CD8-positive, alpha-beta memory T cell (primary cell): Measurements from ENCODE around the gene CIDEC. TPM values are rescaled to one million over a fixed set of nuclear protein-coding genes. Genes with fewer than 3 reads are reported as not detected.
"Not testable (repeated sequence)": the region's sequence is repeated elsewhere in the genome, so short reads cannot be mapped to it uniquely, and the experiment has no call there.

Experiments used
- CTCF ChIA-PET: fragments of 350-600 bp; sonication (Branson Sonifier 250); formaldehyde crosslinking; loops from one replicate; lab custom pipeline; 2021; ENCODE audit warnings: antibody characterized with exemption; lab: Charles Lee
- POLR2A ChIA-PET: fragments of 350-600 bp; sonication (Branson Sonifier 250); formaldehyde crosslinking; loops from one replicate; lab custom pipeline; 2021; ENCODE audit warnings: antibody characterized with exemption; lab: Charles Lee
- DNase-seq, 5 donors: peaks; one replicate each; pipeline versions ENCODE4 v3.0.0 to v3.0.0-alpha.2; 2020 to 2022; ENCODE audit warnings: mixed read lengths in 1 of 5
- H3K27ac ChIP-seq: one replicate; pipeline ENCODE4 v1.7.0; 2013; ENCODE audit warnings: low read depth, mild to moderate bottlenecking, low read length, moderate library complexity
- H3K27me3 ChIP-seq: 2 replicates; pipeline ENCODE4 v1.7.0; 2013; ENCODE audit warnings: low read length, mild to moderate bottlenecking; ENCODE audit not compliant: insufficient read depth, poor library complexity, severe bottlenecking
- H3K36me3 ChIP-seq: 2 replicates; pipeline ENCODE4 v1.7.0; 2013; ENCODE audit warnings: mild to moderate bottlenecking, low read length, moderate library complexity; ENCODE audit not compliant: insufficient read depth
- H3K4me1 ChIP-seq: 2 replicates; pipeline ENCODE4 v1.7.0; 2013; ENCODE audit warnings: mild to moderate bottlenecking, low read length, moderate library complexity; ENCODE audit not compliant: insufficient read depth
- H3K4me3 ChIP-seq: 2 replicates; pipeline ENCODE4 v1.7.0; 2013; ENCODE audit warnings: mild to moderate bottlenecking, low read length
- H3K9me3 ChIP-seq: 2 replicates; pipeline ENCODE4 v1.7.0; 2013; ENCODE audit warnings: mild to moderate bottlenecking, low read length
- H3K27ac Mint-ChIP-seq, 8 donors: one replicate each; pipeline ENCODE4 v1.8.0; 2020 to 2021; ENCODE audit warnings: mixed read lengths in 8 of 8, mild to moderate bottlenecking in 6 of 8, inconsistent platforms in 3 of 8, moderate library complexity in 3 of 8
- H3K27me3 Mint-ChIP-seq, 2 donors: one replicate each; pipeline ENCODE4 v1.8.0; 2020 to 2021; ENCODE audit warnings: mixed read lengths in 2 of 2, mild to moderate bottlenecking in 1 of 2, moderate library complexity in 1 of 2
- H3K36me3 Mint-ChIP-seq, 3 donors: one replicate each; pipeline ENCODE4 v1.8.0; 2020 to 2021; ENCODE audit warnings: mixed read lengths in 3 of 3, inconsistent platforms in 1 of 3, mild to moderate bottlenecking in 1 of 3
- H3K4me1 Mint-ChIP-seq, 3 donors: one replicate each; pipeline ENCODE4 v1.8.0; 2020 to 2021; ENCODE audit warnings: mixed read lengths in 3 of 3, inconsistent platforms in 1 of 3, mild to moderate bottlenecking in 1 of 3
- H3K4me3 Mint-ChIP-seq, 7 donors: one replicate each; pipeline ENCODE4 v1.8.0; 2020 to 2021; ENCODE audit warnings: mixed read lengths in 7 of 7, mild to moderate bottlenecking in 6 of 7, moderate library complexity in 4 of 7, inconsistent platforms in 2 of 7
- H3K9me3 Mint-ChIP-seq, 5 donors: one replicate each; pipeline ENCODE4 v1.8.0; 2020 to 2022; ENCODE audit warnings: mixed read lengths in 5 of 5, mild to moderate bottlenecking in 3 of 5, moderate library complexity in 2 of 5, inconsistent platforms in 1 of 5
- polyA plus RNA-seq: library from polyadenylated mRNA; unstranded; fragments of 300-500 nt; fragmentation: Illumina TruSeq; gene quantifications from one replicate; pipeline ENCODE4 v1.2.3, GENCODE V29; 2021
- total RNA-seq, 2 experiments: library from RNA; stranded (reverse); gene quantifications; one replicate each; pipeline ENCODE4 v1.2.3, GENCODE V29; 2021

The CIDEC gene
- total and polyA plus RNA-seq, 3 experiments from 2014 or later: not detected

DNA sequence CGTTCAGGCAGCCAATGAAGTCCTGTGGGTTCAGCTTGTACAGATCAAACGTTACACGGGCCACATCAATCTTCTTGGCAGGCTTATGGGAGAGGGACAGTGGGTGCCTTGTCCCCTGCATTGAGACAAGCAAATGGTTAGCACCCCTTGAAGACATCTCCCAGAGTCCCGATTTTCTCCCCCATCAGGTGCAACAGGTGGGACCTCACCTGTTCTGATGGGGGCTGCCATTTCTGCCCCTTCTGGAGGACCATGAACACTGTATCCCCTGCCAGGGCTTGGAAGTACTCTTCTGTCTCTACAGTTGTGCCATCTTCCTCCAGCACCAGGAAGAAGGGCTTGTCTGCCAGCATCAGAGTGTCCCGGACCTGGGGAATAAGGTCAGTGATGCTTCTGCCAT, 10.1 kb downstream of the CIDEC start:
- Mint-ChIP-seq H3K27ac (no peak overlapping the region), H3K4me1 (no peaks in the 10 kb centered on the region), H3K9me3 (no peaks in the 10 kb centered on the region), H3K36me3 (no peaks in the 10 kb centered on the region), H3K4me3 (no peak overlapping the region), H3K27me3 (peaks cover 0 to 2% of the 10 kb centered on the region in 2 donors)
- H3K27me3 ChIP-seq: no peaks in the 10 kb centered on the region
- POLR2A ChIA-PET: no interaction called here
- no peaks in the 10 kb centered on the region for H3K9me3 ChIP-seq
- DNase-seq: no peak
- H3K36me3 ChIP-seq: no peaks in the 10 kb centered on the region
- no peaks in the 10 kb centered on the region for H3K4me1 ChIP-seq
- CTCF ChIA-PET: no interaction called here
- no peak overlapping the region for H3K4me3 ChIP-seq
- no peak overlapping the region for H3K27ac ChIP-seq

- H3K4me3 Mint-ChIP-seq: no peak overlapping the region
- Histone ChIP-seq H3K27ac (no peak overlapping the region), H3K4me3 (no peak overlapping the region), H3K9me3 (no peaks in the 10 kb centered on the region), H3K36me3 (no peaks in the 10 kb centered on the region), H3K27me3 (no peaks in the 10 kb centered on the region), H3K4me1 (no peaks in the 10 kb centered on the region)
- H3K4me1 Mint-ChIP-seq: peaks cover 0 to 3% (median 1%) of the 10 kb centered on the region in 3 donors
- H3K27ac Mint-ChIP-seq: no peak overlapping the region
- no peak for DNase-seq
- H3K9me3 Mint-ChIP-seq: no peaks in the 10 kb centered on the region
- no peaks in the 10 kb centered on the region for H3K36me3 Mint-ChIP-seq
- peaks cover 7 to 10% of the 10 kb centered on the region in 2 donors for H3K27me3 Mint-ChIP-seq
- POLR2A ChIA-PET: no interaction called here
- CTCF ChIA-PET: interaction anchor here (1.1 kb wide), 1 partner anchor 40 kb away, joined by 3 read pairs; no protein-coding TSS in a partner anchor
These were observed 12.9 kb downstream of the CIDEC start for GRCh38 chr3:9867106-9867505.

DNA sequence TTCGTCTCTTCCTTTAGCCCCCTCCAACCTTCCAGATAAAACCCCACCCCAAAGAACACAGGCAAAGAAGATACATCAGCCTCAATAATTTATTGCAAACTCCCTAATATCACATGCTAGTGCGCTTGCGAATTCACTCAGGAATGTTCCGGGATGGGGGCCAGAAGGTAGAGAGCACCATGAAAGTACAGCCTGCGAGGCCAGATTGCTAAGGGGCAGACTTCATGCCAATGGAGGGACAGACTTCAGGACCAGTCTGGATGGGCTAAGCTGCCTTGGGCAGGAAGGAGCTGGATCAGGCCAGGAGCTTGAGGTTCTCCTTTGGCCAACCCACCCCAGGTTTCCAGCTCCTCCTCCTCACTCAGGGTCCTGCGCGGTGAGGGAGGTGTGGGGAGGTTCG, 13.4 kb downstream of the CIDEC start:
- Histone ChIP-seq H3K36me3 (no peaks in the 10 kb centered on the region), H3K27me3 (no peaks in the 10 kb centered on the region), H3K4me3 (no peak overlapping the region), H3K9me3 (no peaks in the 10 kb centered on the region), H3K4me1 (no peaks in the 10 kb centered on the region), H3K27ac (no peak overlapping the region)
- Mint-ChIP-seq H3K4me3 (no peak overlapping the region), H3K27ac (no peak overlapping the region), H3K9me3 (no peaks in the 10 kb centered on the region), H3K27me3 (peaks cover 10 to 14% of the 10 kb centered on the region in 2 donors), H3K36me3 (no peaks in the 10 kb centered on the region), H3K4me1 (peaks cover 0 to 6% (median 1%) of the 10 kb centered on the region in 3 donors)
- CTCF ChIA-PET: interaction anchor here (1.1 to 1.3 kb wide), 3 partner anchors 10 to 64 kb away, joined by 3 to 5 read pairs (median 3); no protein-coding TSS in a partner anchor
- POLR2A ChIA-PET: no interaction called here
- DNase-seq: no peak

GRCh38 chr3:9865125-9865637, 14.9 kb downstream of the CIDEC start:
- CTCF ChIA-PET: interaction anchor here (1.3 kb wide), 1 partner anchor 11 kb away, joined by 3 read pairs; no protein-coding TSS in a partner anchor
- DNase-seq, H3K4me1 ChIP-seq, H3K4me1 Mint-ChIP-seq, H3K4me3 ChIP-seq, H3K4me3 Mint-ChIP-seq, H3K27ac ChIP-seq, H3K9me3 ChIP-seq, H3K9me3 Mint-ChIP-seq, H3K36me3 ChIP-seq, POLR2A ChIA-PET, H3K36me3 Mint-ChIP-seq, H3K27ac Mint-ChIP-seq, H3K27me3 ChIP-seq: not testable (repeated sequence)
- H3K27me3 Mint-ChIP-seq: peaks cover 10 to 14% of the 10 kb centered on the region in 2 donors

- H3K36me3 Mint-ChIP-seq: no peaks in the 10 kb centered on the region
- DNase-seq: no peak
- Histone ChIP-seq H3K4me1 (no peaks in the 10 kb centered on the region), H3K4me3 (no peak overlapping the region), H3K36me3 (no peaks in the 10 kb centered on the region), H3K27me3 (no peaks in the 10 kb centered on the region), H3K9me3 (no peaks in the 10 kb centered on the region), H3K27ac (no peak overlapping the region)
- no peak overlapping the region for H3K27ac Mint-ChIP-seq
- peaks cover 10 to 14% of the 10 kb centered on the region in 2 donors for H3K27me3 Mint-ChIP-seq
- no peak overlapping the region for H3K4me3 Mint-ChIP-seq
- ChIA-PET POLR2A (no interaction called here), CTCF (interaction anchor here (0.8 kb wide), 1 partner anchor 82 kb away, joined by 3 read pairs; no protein-coding TSS in a partner anchor)
- no peaks in the 10 kb centered on the region for H3K9me3 Mint-ChIP-seq
- peaks cover 0 to 6% (median 1%) of the 10 kb centered on the region in 3 donors for H3K4me1 Mint-ChIP-seq
These were observed 15.7 kb downstream of the CIDEC start for GRCh38 chr3:9864200-9864927.

DNA sequence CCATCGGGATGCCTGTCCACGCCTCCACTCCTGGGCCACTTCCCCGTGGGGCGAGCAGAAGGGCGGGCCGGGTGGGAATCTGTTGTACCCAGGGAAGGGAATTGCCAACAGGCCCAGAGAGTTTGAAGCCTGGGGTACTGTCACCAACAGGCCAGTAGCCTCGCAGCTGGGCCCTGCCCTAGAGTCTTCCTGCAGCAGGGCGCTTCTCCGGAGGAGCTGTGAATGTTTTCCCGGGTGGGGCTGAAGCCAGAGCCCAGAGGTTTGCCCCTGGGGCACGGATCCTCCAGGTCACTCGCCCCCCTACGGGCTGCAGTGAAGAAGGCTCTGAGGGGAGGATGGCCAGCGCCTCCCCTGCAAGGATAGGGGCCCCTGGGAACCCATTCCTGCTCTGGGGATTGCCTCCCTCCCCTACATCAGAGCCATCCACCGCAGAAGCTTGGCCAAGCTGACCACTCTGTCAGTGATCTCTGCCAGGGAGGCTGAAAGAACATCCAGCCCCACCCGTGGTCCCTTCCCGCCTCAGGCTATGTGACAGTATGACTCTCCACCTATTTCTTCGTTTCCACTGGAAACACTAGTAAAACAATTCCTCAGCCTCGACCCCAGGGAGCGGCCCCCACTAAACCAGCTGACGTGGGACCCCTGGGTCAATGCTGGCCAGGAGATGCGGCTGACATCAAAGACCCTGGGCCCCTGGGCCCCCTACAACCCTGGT, 16.8 kb downstream of the CIDEC start:
- Mint-ChIP-seq H3K4me3 (no peak overlapping the region), H3K9me3 (no peaks in the 10 kb centered on the region), H3K4me1 (peaks cover 0 to 6% (median 1%) of the 10 kb centered on the region in 3 donors), H3K27ac (peak overlapping the region in 1 of 8 donors; percentile 33), H3K27me3 (peaks cover 10 to 13% of the 10 kb centered on the region in 2 donors), H3K36me3 (no peaks in the 10 kb centered on the region)
- no peaks in the 10 kb centered on the region for H3K4me1 ChIP-seq
- no peaks in the 10 kb centered on the region for H3K36me3 ChIP-seq
- no peak overlapping the region for H3K27ac ChIP-seq
- H3K4me3 ChIP-seq: no peak overlapping the region
- ChIA-PET CTCF (no interaction called here), POLR2A (no interaction called here)
- H3K9me3 ChIP-seq: no peaks in the 10 kb centered on the region
- no peak for DNase-seq
- no peaks in the 10 kb centered on the region for H3K27me3 ChIP-seq

GRCh38 chr3:9862391-9863057, 17.5 kb downstream of the CIDEC start:
- DNase-seq: peak in 1 of 5 donors; percentile 8
- no peak overlapping the region for H3K27ac Mint-ChIP-seq
- H3K9me3 Mint-ChIP-seq: no peaks in the 10 kb centered on the region
- peaks cover 0 to 6% (median 1%) of the 10 kb centered on the region in 3 donors for H3K4me1 Mint-ChIP-seq
- Histone ChIP-seq H3K27me3 (no peaks in the 10 kb centered on the region), H3K9me3 (no peaks in the 10 kb centered on the region), H3K4me3 (no peak overlapping the region), H3K27ac (no peak overlapping the region), H3K4me1 (no peaks in the 10 kb centered on the region), H3K36me3 (no peaks in the 10 kb centered on the region)
- H3K4me3 Mint-ChIP-seq: peak overlapping the region in 2 of 7 donors; percentile 28 to 29
- CTCF ChIA-PET: no interaction called here
- H3K27me3 Mint-ChIP-seq: peaks cover 10 to 11% of the 10 kb centered on the region in 2 donors
- POLR2A ChIA-PET: no interaction called here
- no peaks in the 10 kb centered on the region for H3K36me3 Mint-ChIP-seq
